Sigmoid colon (tissue), 4 donors: ENCODE results near the gene HACD1.

Source experiments
- EP300 ChIP-seq, 4 donors: sonication (generic); formaldehyde crosslinking; IDR thresholded peaks; one replicate each; pipeline ENCODE4 v1.6.1; 2017; ENCODE audit warnings: antibody characterized with exemption in 4 of 4
- POLR2A ChIP-seq, 2 donors: fragments of 450-650 bp; IDR thresholded peaks; one replicate each; pipeline ENCODE4 v1.6.1; 2016; ENCODE audit warnings: antibody characterized with exemption in 2 of 2, mild to moderate bottlenecking in 2 of 2, moderate library complexity in 2 of 2
- POLR2AphosphoS5 ChIP-seq, 4 donors: sonication (generic); formaldehyde crosslinking; IDR thresholded peaks; one replicate each; pipeline ENCODE4 v1.6.1; 2017; ENCODE audit warnings: antibody characterized with exemption in 4 of 4
- TF ChIP-seq, protein P1 (sequence below), 4 experiments: fragments of 450-650 bp in 3 of 4; fragments of 200-600 bp in 1 of 4; IDR thresholded peaks; one replicate each; pipeline ENCODE4 v1.5.1; 2016 to 2019; ENCODE audit warnings: antibody characterized with exemption in 4 of 4, mild to moderate bottlenecking in 3 of 4, moderate library complexity in 2 of 4

DNA sequence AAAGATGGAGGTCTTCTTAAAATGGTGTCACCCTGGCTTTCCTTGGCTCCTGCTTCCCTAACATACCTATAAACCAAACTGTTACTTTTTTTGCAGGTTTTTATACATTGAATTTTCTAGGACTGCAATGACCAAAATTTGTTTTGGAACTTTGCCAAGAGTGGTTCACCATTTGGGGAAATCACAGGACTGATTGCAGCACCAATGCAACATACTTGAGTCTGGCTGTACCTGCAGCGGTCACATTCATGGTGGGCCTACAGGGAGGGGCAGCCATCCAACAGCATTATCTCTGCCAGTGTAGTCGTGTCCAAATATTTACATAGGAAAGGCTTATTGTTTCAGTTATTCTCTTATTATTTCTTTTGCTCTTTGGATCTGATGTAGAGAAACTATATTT is 69.0 kb downstream of the HACD1 start:
- TF ChIP-seq, protein P1, sequence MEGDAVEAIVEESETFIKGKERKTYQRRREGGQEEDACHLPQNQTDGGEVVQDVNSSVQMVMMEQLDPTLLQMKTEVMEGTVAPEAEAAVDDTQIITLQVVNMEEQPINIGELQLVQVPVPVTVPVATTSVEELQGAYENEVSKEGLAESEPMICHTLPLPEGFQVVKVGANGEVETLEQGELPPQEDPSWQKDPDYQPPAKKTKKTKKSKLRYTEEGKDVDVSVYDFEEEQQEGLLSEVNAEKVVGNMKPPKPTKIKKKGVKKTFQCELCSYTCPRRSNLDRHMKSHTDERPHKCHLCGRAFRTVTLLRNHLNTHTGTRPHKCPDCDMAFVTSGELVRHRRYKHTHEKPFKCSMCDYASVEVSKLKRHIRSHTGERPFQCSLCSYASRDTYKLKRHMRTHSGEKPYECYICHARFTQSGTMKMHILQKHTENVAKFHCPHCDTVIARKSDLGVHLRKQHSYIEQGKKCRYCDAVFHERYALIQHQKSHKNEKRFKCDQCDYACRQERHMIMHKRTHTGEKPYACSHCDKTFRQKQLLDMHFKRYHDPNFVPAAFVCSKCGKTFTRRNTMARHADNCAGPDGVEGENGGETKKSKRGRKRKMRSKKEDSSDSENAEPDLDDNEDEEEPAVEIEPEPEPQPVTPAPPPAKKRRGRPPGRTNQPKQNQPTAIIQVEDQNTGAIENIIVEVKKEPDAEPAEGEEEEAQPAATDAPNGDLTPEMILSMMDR (IDR thresholded peaks at IDR 0.05): no peak
- TF ChIP-seq POLR2AphosphoS5 (IDR thresholded peaks at IDR 0.05): no peak
- TF ChIP-seq EP300 (IDR thresholded peaks at IDR 0.05): no peak
- no peak for TF ChIP-seq POLR2A (IDR thresholded peaks at IDR 0.05)
